ENCODE results near the gene LCN2.

- no peak for TF ChIP-seq CTCF (conservative IDR thresholded peaks at IDR 0.05; ENCODE audit: low read length)
- no peak for TF ChIP-seq EZH2phosphoT487 (IDR thresholded peaks at IDR 0.05; ENCODE audit: borderline replicate concordance)
These were observed 25.7 kb upstream of the LCN2 start for GRCh38 chr9:128123451-128124080.

Data from Loucy (cell line).